PC-9 (cell line): Measurements from ENCODE around the gene CHKA. TPM values are rescaled to one million over a fixed set of nuclear protein-coding genes. Genes with fewer than 3 reads are reported as not detected.
A peak's percentile ranks its signal among the peaks of the same experiment; 100 is the strongest.

Experiments
- BruUV-seq: library from RNA; stranded (reverse); fragments of 400-500 nt; replicated peaks from 2 replicates; lab custom pipeline; 2021; lab: Mats Ljungman, UMichigan
- CTCF ChIA-PET: fragments of 300-600 bp; sonication (Branson Sonifier 250); formaldehyde crosslinking; loops from one replicate; lab custom pipeline; 2022; ENCODE audit warnings: antibody characterized with exemption; lab: Charles Lee
- POLR2A ChIA-PET: fragments of 300-600 bp; sonication (Branson Sonifier 250); formaldehyde crosslinking; loops from one replicate; lab custom pipeline; 2022; ENCODE audit warnings: antibody characterized with exemption; ENCODE audit not compliant: unreplicated experiment; lab: Charles Lee
- DNase-seq, 2 experiments: peaks; one replicate each; pipeline versions ENCODE4 v3.0.0 to v3.0.0-alpha.2; 2015 to 2022; ENCODE audit warnings: mixed read lengths in 1 of 2
- H2AFZ ChIP-seq: fragments of 200-600 bp; sonication (generic); 2 replicates; pipeline ENCODE4 v1.8.1; 2017; ENCODE audit warnings: antibody characterized with exemption
- H3F3A ChIP-seq: fragments of 200-600 bp; sonication (generic); 2 replicates; pipeline ENCODE4 v1.8.1; 2017; ENCODE audit warnings: antibody characterized with exemption, mild to moderate bottlenecking, low read depth; ENCODE audit not compliant: insufficient read depth
- H3K27ac ChIP-seq: fragments of 200-600 bp; sonication (generic); 2 replicates; pipeline ENCODE4 v1.6.1; 2016; ENCODE audit warnings: mixed run types
- H3K27me3 ChIP-seq: fragments of 200-600 bp; sonication (generic); 2 replicates; pipeline ENCODE4 v1.6.1; 2016; ENCODE audit warnings: low read depth, mixed run types; ENCODE audit not compliant: insufficient read depth
- H3K36me3 ChIP-seq: fragments of 200-600 bp; sonication (generic); 2 replicates; pipeline ENCODE4 v1.6.1; 2016; ENCODE audit warnings: low read depth, mixed run types
- H3K4me1 ChIP-seq: fragments of 200-600 bp; sonication (generic); replicated peaks from 2 replicates; pipeline ENCODE4 v1.6.1; 2016; ENCODE audit warnings: mixed run types; ENCODE audit not compliant: insufficient read depth
- H3K4me2 ChIP-seq: fragments of 200-600 bp; sonication (generic); 2 replicates; pipeline ENCODE4 v1.6.1; 2017; ENCODE audit warnings: mixed run types
- H3K4me3 ChIP-seq: fragments of 200-600 bp; sonication (generic); 2 replicates; pipeline ENCODE4 v1.6.1; 2016; ENCODE audit warnings: mixed run types
- H3K79me2 ChIP-seq: fragments of 200-600 bp; sonication (generic); 2 replicates; pipeline ENCODE4 v1.6.1; 2017; ENCODE audit warnings: low read depth, mixed run types
- H3K9me2 ChIP-seq: fragments of 200-600 bp; sonication (generic); 2 replicates; pipeline ENCODE4 v1.8.1; 2017; ENCODE audit warnings: mild to moderate bottlenecking; ENCODE audit not compliant: insufficient read depth
- H3K9me3 ChIP-seq: fragments of 200-600 bp; sonication (generic); 2 replicates; pipeline ENCODE4 v1.8.1; 2016; ENCODE audit warnings: low read depth; ENCODE audit not compliant: insufficient read depth
- H4K20me1 ChIP-seq: fragments of 200-600 bp; sonication (generic); 2 replicates; pipeline ENCODE4 v1.8.1; 2017; ENCODE audit not compliant: insufficient read depth
- CTCF ChIP-seq: fragments of 200-600 bp; sonication (generic); conservative IDR thresholded peaks from 2 replicates; pipeline ENCODE4 v1.6.1; 2017; ENCODE audit warnings: mixed run types, antibody characterized with exemption, mild to moderate bottlenecking, moderate library complexity
- EZH2 ChIP-seq: fragments of 200-600 bp; sonication (generic); IDR thresholded peaks from 2 replicates; pipeline ENCODE4 v1.8.0; 2017; ENCODE audit warnings: antibody characterized with exemption, low read depth
- intact Hi-C: fragments of 100-400 bp; cut with micrococcal nuclease; formaldehyde crosslinking; loops from one replicate; pipeline ENCODE4 v1.10.0; 2022; ENCODE audit not compliant: unreplicated experiment
- total RNA-seq: library from RNA; stranded (reverse); gene quantifications from 2 replicates; pipeline ENCODE4 v1.2.3, GENCODE V29; 2021

CHKA gene
- total RNA-seq, 1 experiment from 2014 or later, result 90.5 TPM

GRCh38 chr11:68043029-68043348 is 78.2 kb downstream of the CHKA start:
- POLR2A ChIA-PET, result interaction anchor here (0.6 to 0.8 kb wide), 3 partner anchors 12 to 107 kb away, joined by 3 to 11 read pairs (median 10); no protein-coding TSS in a partner anchor
- Histone ChIP-seq H3K9me3 (no peaks in the 10 kb centered on the region), H3K4me2 (peak overlapping the region; percentile 65), H3K27ac (peak overlapping the region; percentile 68), H3K4me3 (0 out of 2 replicates have a peak overlapping the region, but pooled peaks have one; percentile 17), H3F3A (peaks cover 40% of the 10 kb centered on the region; the same call in 1 of the 2 replicates), H3K36me3 (no peaks in the 10 kb centered on the region), H3K79me2 (peaks cover 30% of the 10 kb centered on the region), H3K9me2 (no peaks in the 10 kb centered on the region), H3K4me1 (peaks cover 33% of the 10 kb centered on the region), H2AFZ (no peak overlapping the region), H4K20me1 (no peaks in the 10 kb centered on the region), H3K27me3 (no peaks in the 10 kb centered on the region)
- intact Hi-C loops, result loop anchor here (5.0 kb wide), 2 partner anchors 79 to 104 kb away; partner anchors contain the start of gene CHKA
- no TSS peak for BruUV-seq
- CTCF ChIA-PET, result no interaction called here
- DNase-seq, result no peak
- TF ChIP-seq EZH2 (no peak), CTCF (no peak)

- H4K20me1 ChIP-seq, result no peaks in the 10 kb centered on the region
- ChIA-PET POLR2A (interaction anchor here (0.6 kb wide), 1 partner anchor 19 kb away, joined by 25 read pairs; no protein-coding TSS in a partner anchor), CTCF (interaction anchor here (0.9 kb wide), 1 partner anchor 29 kb away, joined by 3 read pairs; no protein-coding TSS in a partner anchor)
- DNase-seq, result no peak
- no peaks in the 10 kb centered on the region for H3K27me3 ChIP-seq
- peak overlapping the region; percentile 65 for H3K4me2 ChIP-seq
- H3K79me2 ChIP-seq, result peaks cover 30% of the 10 kb centered on the region
- H3K9me3 ChIP-seq, result no peaks in the 10 kb centered on the region
- H2AFZ ChIP-seq, result no peak overlapping the region
- intact Hi-C loops, result loop anchor here (5.0 kb wide), 2 partner anchors 80 to 105 kb away; partner anchors contain the start of gene CHKA
- H3F3A ChIP-seq, result peaks cover 46% of the 10 kb centered on the region; the same call in 1 of the 2 replicates
- no peak overlapping the region for H3K4me3 ChIP-seq
- H3K27ac ChIP-seq, result peak overlapping the region; percentile 68; the same call in 1 of the 2 replicates
- no peak for TF ChIP-seq EZH2
- no peak for TF ChIP-seq CTCF
- H3K9me2 ChIP-seq, result no peaks in the 10 kb centered on the region
- BruUV-seq, result no TSS peak
- H3K4me1 ChIP-seq, result peaks cover 36% of the 10 kb centered on the region
- no peaks in the 10 kb centered on the region for H3K36me3 ChIP-seq
Observed at GRCh38 chr11:68042219-68043028, 78.8 kb downstream of the CHKA start.

GRCh38 chr11:68041617-68042218 is 79.5 kb downstream of the CHKA start:
- Histone ChIP-seq H3K36me3 (no peaks in the 10 kb centered on the region), H4K20me1 (no peaks in the 10 kb centered on the region), H3K4me2 (no peak overlapping the region; the same call in 1 of the 2 replicates), H3K27me3 (no peaks in the 10 kb centered on the region), H3K4me3 (no peak overlapping the region), H2AFZ (no peak overlapping the region), H3F3A (peaks cover 53% of the 10 kb centered on the region; the same call in 1 of the 2 replicates), H3K9me2 (no peaks in the 10 kb centered on the region), H3K79me2 (peaks cover 30% of the 10 kb centered on the region), H3K4me1 (peaks cover 36% of the 10 kb centered on the region), H3K27ac (no peak overlapping the region), H3K9me3 (no peaks in the 10 kb centered on the region)
- ChIA-PET POLR2A (interaction anchor here (0.6 to 1.0 kb wide), 2 partner anchors 20 to 32 kb away, joined by 3 to 25 read pairs; partner anchors contain the start of gene ALDH3B1), CTCF (interaction anchor here (0.9 kb wide), 1 partner anchor 29 kb away, joined by 3 read pairs; no protein-coding TSS in a partner anchor)
- no peak for DNase-seq
- TF ChIP-seq CTCF, result no peak
- no peak for TF ChIP-seq EZH2
- intact Hi-C loops, result loop anchor here (5.0 kb wide), 2 partner anchors 81 to 106 kb away; partner anchors contain the start of gene CHKA
- no TSS peak for BruUV-seq
